IMR-90 (cell line): Measurements from ENCODE around the gene TOMM20. TPM values are rescaled to one million over a fixed set of nuclear protein-coding genes. Genes with fewer than 3 reads are reported as not detected.

Experiments
- ATAC-seq: fragments of 200-7000 bp; cut with Tn5 transposase; 2 replicates; pipeline ENCODE4 v1.9.1; 2020; ENCODE audit warnings: low read depth, mild to moderate bottlenecking, moderate library complexity
- BruUV-seq: library from RNA; stranded (reverse); fragments of 400-500 nt; replicated peaks from 2 replicates; lab custom pipeline; 2021; lab: Mats Ljungman, UMichigan
- CTCF ChIA-PET: fragments of 300-600 bp; formaldehyde crosslinking; extraction: SDS; loops from one replicate; lab custom pipeline; 2021; ENCODE audit warnings: antibody characterized with exemption; lab: Yijun Ruan, JAX
- POLR2A ChIA-PET: fragments of 300-600 bp; sonication (Branson Sonifier 250); formaldehyde crosslinking; loops from one replicate; lab custom pipeline; 2022; ENCODE audit warnings: antibody characterized with exemption; ENCODE audit not compliant: unreplicated experiment; lab: Charles Lee
- DNase-seq: peaks from one replicate; pipeline ENCODE4 v3.0.0; 2013
- H2AFZ ChIP-seq: replicated peaks from 2 replicates; pipeline ENCODE3; 2013; ENCODE audit warnings: low read length, mild to moderate bottlenecking; ENCODE audit not compliant: poor library complexity
- H2AK5ac ChIP-seq: 2 replicates; pipeline ENCODE4 v1.6.1; 2013; ENCODE audit warnings: low read depth, low read length, inconsistent platforms
- H2AK9ac ChIP-seq: replicated peaks from 2 replicates; pipeline ENCODE3; 2013; ENCODE audit warnings: mild to moderate bottlenecking, low read depth, low read length, moderate library complexity; ENCODE audit not compliant: poor library complexity
- H2BK120ac ChIP-seq: 2 replicates; pipeline ENCODE4 v1.6.1; 2013; ENCODE audit warnings: low read depth, low read length, inconsistent platforms
- H2BK15ac ChIP-seq: 3 replicates; pipeline ENCODE4 v1.6.1; 2013; ENCODE audit warnings: low read depth, low read length, inconsistent platforms
- H2BK20ac ChIP-seq: 2 replicates; pipeline ENCODE4 v1.6.1; 2013; ENCODE audit warnings: low read depth, mild to moderate bottlenecking, inconsistent platforms, low read length, moderate library complexity
- H2BK5ac ChIP-seq: 2 replicates; pipeline ENCODE4 v1.6.1; 2013; ENCODE audit warnings: mild to moderate bottlenecking, low read depth, low read length, inconsistent platforms; ENCODE audit not compliant: poor library complexity, severe bottlenecking
- H3K14ac ChIP-seq: replicated peaks from 2 replicates; pipeline ENCODE4 v1.6.1; 2013; ENCODE audit warnings: low read depth, low read length, inconsistent platforms
- H3K18ac ChIP-seq: 2 replicates; pipeline ENCODE4 v1.6.1; 2013; ENCODE audit warnings: low read depth, low read length, control low read depth
- H3K23ac ChIP-seq: 2 replicates; pipeline ENCODE4 v1.6.1; 2013; ENCODE audit warnings: low read depth, low read length, inconsistent platforms
- H3K27ac ChIP-seq: 2 replicates; pipeline ENCODE4 v1.5.1; 2013; ENCODE audit warnings: mild to moderate bottlenecking, control low read depth, low read length; ENCODE audit not compliant: insufficient read depth
- H3K27me3 ChIP-seq: 2 replicates; pipeline ENCODE4 v1.6.1; 2013; ENCODE audit warnings: low read length; ENCODE audit not compliant: control insufficient read depth, insufficient read depth
- H3K36me3 ChIP-seq: 2 replicates; pipeline ENCODE4 v1.6.1; 2013; ENCODE audit warnings: low read length, mixed read lengths; ENCODE audit not compliant: control insufficient read depth, insufficient read depth
- H3K4ac ChIP-seq: 2 replicates; pipeline ENCODE4 v1.6.1; 2013; ENCODE audit warnings: low read depth, low read length, inconsistent platforms
- H3K4me1 ChIP-seq: 2 replicates; pipeline ENCODE4 v1.6.1; 2013; ENCODE audit warnings: low read length, mixed read lengths; ENCODE audit not compliant: control insufficient read depth, insufficient read depth
- H3K4me2 ChIP-seq: 2 replicates; pipeline ENCODE4 v1.6.1; 2013; ENCODE audit warnings: low read depth, mild to moderate bottlenecking, control low read depth, low read length, moderate library complexity
- H3K4me3 ChIP-seq: 2 replicates; pipeline ENCODE4 v1.5.1; 2013; ENCODE audit warnings: low read depth, mild to moderate bottlenecking, control low read depth, low read length, moderate library complexity; ENCODE audit not compliant: insufficient read depth
- H3K56ac ChIP-seq: 2 replicates; pipeline ENCODE4 v1.6.1; 2013; ENCODE audit warnings: low read length, inconsistent platforms; ENCODE audit not compliant: insufficient read depth; ENCODE audit errors: extremely low read depth
- H3K79me1 ChIP-seq, 2 experiments: 2 replicates each; pipeline ENCODE4 v1.6.1; 2013; ENCODE audit warnings: low read length in 2 of 2, inconsistent platforms in 1 of 2, low read depth in 1 of 2
- H3K9ac ChIP-seq: 2 replicates; pipeline ENCODE4 v1.6.1; 2013; ENCODE audit warnings: low read depth, low read length, control low read depth
- H3K9me1 ChIP-seq: 2 replicates; pipeline ENCODE4 v1.6.1; 2013; ENCODE audit warnings: low read length, inconsistent platforms; ENCODE audit not compliant: insufficient read depth
- H3K9me3 ChIP-seq: 2 replicates; pipeline ENCODE4 v1.6.1; 2013; ENCODE audit warnings: low read length; ENCODE audit not compliant: control insufficient read depth, insufficient read depth
- H4K20me1 ChIP-seq: 2 replicates; pipeline ENCODE4 v1.6.1; 2013; ENCODE audit warnings: low read length, inconsistent platforms; ENCODE audit not compliant: insufficient read depth
- H4K5ac ChIP-seq: 2 replicates; pipeline ENCODE4 v1.6.1; 2013; ENCODE audit warnings: mild to moderate bottlenecking, low read depth, low read length, control low read depth
- H4K8ac ChIP-seq, 2 experiments: 2 replicates each; pipeline ENCODE4 v1.6.1; 2013; ENCODE audit warnings: low read depth in 2 of 2, low read length in 2 of 2, control low read depth in 1 of 2, inconsistent platforms in 1 of 2
- H4K91ac ChIP-seq: 2 replicates; pipeline ENCODE4 v1.6.1; 2013; ENCODE audit warnings: low read depth, low read length, inconsistent platforms; ENCODE audit not compliant: insufficient read depth
- CTCF ChIP-seq: conservative IDR thresholded peaks from 2 replicates; pipeline ENCODE4 v1.5.1; 2012; ENCODE audit warnings: mild to moderate bottlenecking, low read depth, low read length, improper control_type of control experiment
- ELK1 ChIP-seq: fragments of 150-350 bp; IDR thresholded peaks from 2 replicates; pipeline ENCODE4 v1.6.1; 2016; ENCODE audit warnings: low read depth, mild to moderate bottlenecking, low read length, moderate library complexity, borderline replicate concordance
- FOS ChIP-seq: fragments of 150-350 bp; IDR thresholded peaks from 2 replicates; pipeline ENCODE4 v1.6.1; 2016; ENCODE audit warnings: low read depth, low read length
- MXI1 ChIP-seq: IDR thresholded peaks from 2 replicates; pipeline ENCODE4 v1.6.1; 2012; ENCODE audit warnings: low read depth, mild to moderate bottlenecking, low read length, moderate library complexity, borderline replicate concordance
- POLR2A ChIP-seq: IDR thresholded peaks from 2 replicates; pipeline ENCODE4 v1.6.1; 2012; ENCODE audit warnings: mild to moderate bottlenecking, low read depth, low read length
- RCOR1 ChIP-seq: IDR thresholded peaks from 2 replicates; pipeline ENCODE4 v1.6.1; 2012; ENCODE audit warnings: mild to moderate bottlenecking, low read length, improper control_type of control experiment; ENCODE audit not compliant: insufficient replicate concordance
- WGBS, 2 experiments: methylation state at CpG; one replicate each; pipeline versions ENCODE4 v1.1.5 to v1.1.7; 2013; ENCODE audit warnings: missing lambda C conversion rate in 2 of 2; ENCODE audit not compliant: insufficient read length in 1 of 2; ENCODE audit errors: extremely low coverage in 2 of 2; 5-methylcytosine and 5-hydroxymethylcytosine counted together
- dilution Hi-C: fragments of 300-500 bp; cut with HindIII; formaldehyde crosslinking; loops from one replicate; pipeline ENCODE4 v1.14.3; 2018; ENCODE audit warnings: low sequenced_read_pairs; ENCODE audit not compliant: unreplicated experiment
- in situ Hi-C: fragments of 300-500 bp; cut with MboI; formaldehyde crosslinking; loops from 3 replicates; pipeline ENCODE4 v1.14.3; 2019; ENCODE audit warnings: low sequenced_read_pairs, inconsistent platforms, mixed read lengths
- intact Hi-C: fragments of 100-400 bp; cut with micrococcal nuclease; formaldehyde crosslinking; loops from 2 replicates; pipeline ENCODE4 v1.10.0; 2022
- polyA plus RNA-seq, 3 experiments: library from polyadenylated mRNA; depleted of rRNA; stranded (reverse); fragments of >200 nt; gene quantifications; 2 replicates each; pipeline ENCODE4 v1.2.3, GENCODE V29; 2012; ENCODE audit warnings: low replicate concordance in 1 of 3
- total RNA-seq: library from RNA; depleted of rRNA; stranded (reverse); fragments of >200 nt; gene quantifications from 2 replicates; pipeline ENCODE4 v1.2.3, GENCODE V29; 2012
- TF ChIP-seq, protein P1 (sequence below): fragments of 150-350 bp; IDR thresholded peaks from 2 replicates; pipeline ENCODE4 v1.6.1; 2017; ENCODE audit warnings: mild to moderate bottlenecking, antibody characterized with exemption, low read length, low read depth

Gene TOMM20
- total and polyA plus RNA-seq, 2 of the 4 experiments (the other 2 are of a cell fraction): 75.3 to 84.4 TPM

DNA sequence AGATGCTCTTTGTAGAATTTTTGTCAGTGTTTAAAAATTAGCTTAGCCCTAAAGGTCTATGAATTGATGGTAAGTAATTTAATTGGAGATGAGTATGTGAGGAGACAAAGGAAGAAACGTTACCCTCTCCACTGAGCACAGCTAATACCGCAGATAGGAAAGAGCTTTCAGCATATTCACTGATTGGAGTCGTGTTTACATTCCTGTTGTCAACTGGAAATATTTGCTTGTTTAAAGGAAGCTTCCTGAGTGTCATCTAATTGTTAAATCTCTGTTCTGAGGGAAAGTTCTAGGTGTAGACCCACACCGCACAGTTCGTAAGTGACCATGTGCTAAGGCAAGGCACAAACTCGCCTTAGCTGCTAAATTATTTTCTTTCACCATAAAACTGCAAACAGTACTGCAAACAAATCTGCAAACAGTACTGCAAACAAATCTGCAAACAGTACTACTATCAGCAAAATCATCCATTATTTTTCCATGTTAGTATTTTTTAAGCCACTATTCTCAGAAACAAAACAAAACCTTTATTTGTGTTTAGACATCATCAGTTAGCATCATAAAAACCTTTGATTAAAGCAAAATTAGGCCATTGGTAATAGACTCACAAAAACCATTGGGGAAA is 32.6 kb downstream of the TOMM20 start:
- WGBS, 2 experiments: 63% methylated on average over 3 of the region's 6 CpGs; no CpG with 5 or more reads in 1 of the 2 experiments

More for the DNA sequence above, 32.6 kb downstream of the TOMM20 start:
- Histone ChIP-seq H2AK9ac (no peak overlapping the region), H3K27me3 (no peaks in the 10 kb centered on the region), H3K23ac (no peak overlapping the region), H3K4me2 (no peak overlapping the region), H3K56ac (no peak overlapping the region), H2BK15ac (no peak overlapping the region), H3K14ac (no peak overlapping the region), H2BK120ac (no peak overlapping the region), H2AFZ (no peak overlapping the region), H4K5ac (no peak overlapping the region), H3K79me1 (no peaks in the 10 kb centered on the region), H3K9me1 (no peaks in the 10 kb centered on the region), H2AK5ac (no peak overlapping the region), H3K4me1 (peaks cover 6% of the 10 kb centered on the region), H3K4ac (no peak overlapping the region), H3K9ac (no peak overlapping the region), H3K18ac (no peak overlapping the region), H2BK5ac (no peak overlapping the region), H2BK20ac (no peak overlapping the region), H4K20me1 (no peaks in the 10 kb centered on the region), H3K27ac (no peak overlapping the region), H3K4me3 (no peak overlapping the region), H3K9me3 (no peaks in the 10 kb centered on the region), H4K91ac (no peak overlapping the region), H4K8ac (no peak overlapping the region), H3K36me3 (no peaks in the 10 kb centered on the region)
- TF ChIP-seq FOS (no peak), MXI1 (no peak), ELK1 (no peak), CTCF (no peak), RCOR1 (no peak), POLR2A (no peak)
- TF ChIP-seq, protein P1, sequence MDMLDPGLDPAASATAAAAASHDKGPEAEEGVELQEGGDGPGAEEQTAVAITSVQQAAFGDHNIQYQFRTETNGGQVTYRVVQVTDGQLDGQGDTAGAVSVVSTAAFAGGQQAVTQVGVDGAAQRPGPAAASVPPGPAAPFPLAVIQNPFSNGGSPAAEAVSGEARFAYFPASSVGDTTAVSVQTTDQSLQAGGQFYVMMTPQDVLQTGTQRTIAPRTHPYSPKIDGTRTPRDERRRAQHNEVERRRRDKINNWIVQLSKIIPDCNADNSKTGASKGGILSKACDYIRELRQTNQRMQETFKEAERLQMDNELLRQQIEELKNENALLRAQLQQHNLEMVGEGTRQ: no peak
- DNase-seq: no peak
- no TSS peak for BruUV-seq
- ATAC-seq: no peak
- CTCF ChIA-PET: interaction anchor here (0.9 to 1.3 kb wide), 3 partner anchors 9 to 609 kb away, joined by 3 to 4 read pairs (median 3); no protein-coding TSS in a partner anchor
- intact Hi-C loops: loop anchor here (10.0 kb wide), 1 partner anchor 981 kb away; no protein-coding TSS in a partner anchor
- in situ Hi-C loops: loop anchor here (25.0 kb wide), 1 partner anchor 234 kb away; no protein-coding TSS in a partner anchor
- POLR2A ChIA-PET: no interaction called here
- dilution Hi-C loops: no loop called here
